HG03521 (cell line): ENCODE data around the gene HLA-DQA1.
"Not testable (repeated sequence)": the region's sequence is repeated elsewhere in the genome, so short reads cannot be mapped to it uniquely, and the experiment has no call there.

ENCODE experiments used
- ATAC-seq: cut with Tn5 transposase; IDR thresholded peaks from one replicate; pipeline ENCODE4 v1.9.1; 2021; ENCODE audit warnings: mild to moderate bottlenecking, moderate library complexity; ENCODE audit not compliant: unreplicated experiment

Gene HLA-DQA1

DNA sequence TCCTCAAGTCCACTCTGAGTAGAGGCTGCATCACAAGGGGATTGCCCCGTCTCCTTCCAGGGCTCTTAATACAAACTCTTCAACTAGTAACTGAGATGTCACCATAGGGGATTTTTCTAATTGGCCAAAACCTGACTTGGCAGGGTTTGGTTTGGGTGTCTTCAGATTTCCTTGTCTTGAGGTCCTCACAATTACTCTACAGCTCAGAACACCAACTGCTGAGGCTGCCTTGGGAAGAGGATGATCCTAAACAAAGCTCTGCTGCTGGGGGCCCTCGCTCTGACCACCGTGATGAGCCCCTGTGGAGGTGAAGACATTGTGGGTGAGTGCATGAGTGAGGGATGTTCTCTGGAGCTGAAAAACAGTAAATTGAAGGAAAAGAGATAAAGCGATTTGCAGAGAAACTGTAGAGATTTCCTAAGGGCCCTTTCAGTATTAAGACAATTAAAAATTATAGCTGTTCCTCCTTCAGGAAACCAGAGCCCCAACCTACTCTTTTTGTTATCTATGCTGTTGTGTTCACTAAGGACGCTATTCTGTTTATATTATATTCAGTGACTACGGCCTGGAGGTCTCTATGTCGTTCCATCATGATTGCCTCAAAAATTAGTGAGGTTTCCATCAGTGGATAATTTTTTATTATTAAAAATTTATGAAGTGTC is at the start of gene HLA-DQA1:
Gene HLA-DQA1, plus strand, starts transcription at position 188 of the 662 bp plus-strand sequence. Its CDS starts 53 bp downstream, at position 241.
- ATAC-seq, result peak; percentile 45

DNA sequence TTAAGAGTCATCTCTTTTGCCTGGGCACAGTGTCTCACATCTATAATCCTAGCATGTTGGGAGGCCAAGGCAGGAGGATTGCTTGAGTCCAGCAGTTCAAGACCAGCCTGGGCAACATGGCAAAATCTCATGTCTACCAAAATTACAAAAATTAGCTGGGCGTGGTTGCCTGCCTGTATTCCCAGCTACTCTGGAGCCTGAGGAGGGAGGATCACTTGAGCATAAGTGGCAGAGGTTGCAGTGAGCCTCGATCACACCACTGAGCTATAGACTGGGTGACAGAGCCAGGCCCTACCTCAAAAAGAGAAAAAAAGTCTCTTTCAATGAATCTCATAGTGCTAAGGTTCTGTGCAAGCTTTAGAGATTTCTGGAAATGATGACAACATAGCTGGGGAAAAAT is 49.0 kb upstream of the HLA-DQA1 start:
- ATAC-seq, result no peak

DNA sequence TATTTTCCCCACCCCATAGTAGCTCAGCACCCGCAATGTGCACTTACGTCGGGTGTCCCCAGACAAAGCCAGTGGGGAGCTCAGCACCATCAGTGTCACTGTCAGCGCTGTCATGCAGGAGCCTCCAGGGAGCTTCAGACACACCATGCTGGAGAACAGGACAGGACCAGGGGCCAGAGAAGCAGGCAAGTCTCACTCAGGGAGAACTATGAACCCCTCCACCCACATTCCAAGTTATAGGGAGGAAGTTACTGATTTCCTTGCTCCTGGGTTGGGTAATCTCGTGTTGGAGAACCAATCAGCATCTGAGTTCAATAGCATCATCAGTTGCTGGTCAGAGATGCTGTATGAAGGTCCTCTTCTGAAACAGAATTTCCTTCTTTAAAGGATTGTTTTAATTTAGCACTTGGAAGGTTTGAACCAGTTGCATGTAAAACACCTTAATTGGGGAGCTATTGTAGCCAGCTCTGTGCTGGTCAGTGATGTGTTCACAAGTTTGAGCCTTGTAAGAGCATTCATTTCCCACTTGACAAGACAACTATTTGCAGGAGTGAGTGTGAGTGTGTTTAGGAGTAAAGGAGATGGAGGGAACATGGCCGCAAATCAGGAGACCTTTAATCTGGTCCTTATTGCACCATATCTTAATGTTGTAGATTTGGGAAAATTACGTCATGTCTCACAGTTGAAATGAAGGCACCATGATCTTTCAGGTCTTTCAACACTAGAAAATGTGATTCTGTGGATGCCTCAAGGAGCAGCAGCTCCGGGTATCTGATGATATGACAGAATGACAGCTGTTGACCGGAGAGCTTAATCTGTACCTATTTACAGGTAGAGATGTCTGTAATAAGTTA is 47.4 kb upstream of the HLA-DQA1 start, which contains the start of gene HLA-DRB1:
Gene HLA-DRB1, minus strand, starts transcription at position 253 of the 854 bp plus-strand sequence. Its CDS starts 106 bp downstream, at position 147.
- peak; percentile 98 for ATAC-seq

DNA sequence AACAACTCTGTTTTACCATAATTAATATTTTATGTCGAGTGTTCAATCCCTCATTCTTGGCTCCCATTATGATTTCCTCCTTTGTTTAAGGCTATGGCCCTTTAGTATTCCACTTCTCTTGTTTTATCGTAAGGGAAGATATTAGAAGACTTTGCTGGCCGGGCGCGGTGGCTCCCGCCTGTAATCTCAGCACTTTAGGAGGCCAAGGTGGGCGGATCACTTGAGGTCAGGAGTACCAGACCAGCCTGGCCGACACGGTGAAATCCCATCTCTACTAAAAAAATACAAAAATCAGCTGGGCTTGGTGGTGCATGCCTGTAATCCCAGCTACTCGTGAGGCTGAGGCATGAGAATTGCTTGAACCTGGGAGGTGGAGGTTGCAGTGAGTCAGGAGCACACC is 46.5 kb upstream of the HLA-DQA1 start:
- not testable (repeated sequence) for ATAC-seq

DNA sequence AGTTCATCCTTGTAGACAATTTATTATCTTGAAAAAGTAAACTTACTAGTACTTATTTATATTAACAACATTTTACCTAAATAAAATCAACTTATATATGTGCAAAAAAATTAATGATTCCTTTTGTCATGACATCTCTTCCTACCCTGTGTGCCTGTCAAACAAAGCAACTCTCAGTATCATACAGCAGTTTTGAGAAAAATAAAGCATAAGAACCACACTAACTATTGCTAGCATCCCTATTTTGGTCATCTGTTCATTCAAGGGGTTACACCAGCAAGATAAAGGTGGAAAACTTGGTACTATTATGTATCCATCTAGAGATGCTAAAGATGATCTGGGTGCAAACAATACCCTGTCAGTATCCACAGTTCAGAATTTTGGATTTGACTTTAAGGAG is 40.2 kb upstream of the HLA-DQA1 start:
- no peak for ATAC-seq

DNA sequence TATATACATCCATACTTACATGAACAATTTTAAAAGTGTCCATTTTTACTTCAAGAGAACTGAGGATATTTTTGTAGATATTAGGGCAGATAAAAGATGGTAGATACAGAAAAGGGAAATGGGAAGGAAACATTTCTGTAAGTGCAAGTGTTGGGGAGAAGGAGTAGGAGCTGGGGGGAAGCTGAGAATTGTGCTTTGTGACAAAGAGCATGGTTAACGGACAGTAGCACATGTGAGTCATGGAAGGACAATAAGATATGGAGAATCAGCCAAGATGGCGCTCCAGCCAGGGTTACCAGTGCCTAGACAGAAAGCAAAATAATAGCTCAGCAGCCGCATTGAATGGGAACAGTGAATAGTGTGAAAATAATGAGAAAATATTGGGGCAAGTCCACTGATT is 34.8 kb upstream of the HLA-DQA1 start:
- ATAC-seq, result no peak

DNA sequence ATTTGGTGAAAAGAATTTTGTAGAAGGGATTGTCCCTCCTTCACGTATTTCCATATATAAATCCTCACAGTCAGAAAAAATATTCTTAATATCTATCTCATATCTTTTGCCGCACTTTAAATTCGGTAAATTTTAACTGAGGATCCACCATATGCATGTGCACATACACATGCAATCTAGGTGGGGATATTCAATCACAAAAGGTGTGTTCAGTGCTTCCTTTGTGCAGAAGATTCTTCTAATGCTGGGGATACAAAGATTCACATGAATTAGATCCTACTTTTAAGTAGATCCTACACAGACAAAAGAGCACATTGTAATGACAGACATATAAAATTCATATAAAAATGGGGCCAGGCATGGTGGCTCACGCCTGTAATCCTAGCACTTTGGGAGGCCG is 34.0 kb upstream of the HLA-DQA1 start:
- ATAC-seq, result no peak

DNA sequence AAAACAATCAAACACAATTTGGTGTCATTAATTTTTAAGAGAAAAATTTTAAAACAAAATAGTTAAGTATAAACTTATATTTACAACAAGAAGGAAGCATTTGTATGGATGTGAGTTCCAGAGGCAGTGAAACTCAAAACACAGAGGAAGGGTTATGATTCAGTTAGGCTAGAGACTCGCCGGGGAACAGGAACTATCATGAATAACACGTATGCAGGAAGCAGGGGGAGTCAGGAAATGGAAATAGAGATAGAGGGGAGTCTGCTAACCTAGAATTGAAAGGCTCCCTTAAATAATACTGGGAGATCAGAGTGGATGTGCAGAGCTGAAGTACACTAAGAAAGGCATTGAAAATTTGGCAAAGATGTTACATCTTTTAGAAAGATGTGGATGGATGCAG is 33.3 kb upstream of the HLA-DQA1 start:
- no peak for ATAC-seq

DNA sequence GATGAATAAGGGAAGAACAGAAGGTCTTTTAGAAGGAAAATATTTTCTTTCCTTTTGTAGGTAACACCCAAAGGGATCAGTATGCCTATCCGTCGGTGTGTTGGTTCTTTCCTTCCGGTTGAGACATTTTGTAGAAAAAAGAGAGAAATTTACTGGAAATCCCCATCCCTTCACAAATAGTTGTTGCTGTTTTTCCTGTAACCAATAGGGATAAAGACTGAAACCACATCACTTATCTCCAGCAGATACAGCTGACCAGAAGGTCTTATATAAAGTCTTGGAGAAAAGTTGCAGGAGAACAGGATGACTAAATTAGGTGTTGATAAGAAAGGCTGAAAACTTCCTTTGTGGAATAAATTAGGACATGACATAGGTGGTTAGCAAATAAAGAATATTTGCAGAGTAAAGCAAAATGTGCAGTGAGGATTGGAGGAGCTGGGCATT is 32.8 kb upstream of the HLA-DQA1 start:
- ATAC-seq, result no peak

DNA sequence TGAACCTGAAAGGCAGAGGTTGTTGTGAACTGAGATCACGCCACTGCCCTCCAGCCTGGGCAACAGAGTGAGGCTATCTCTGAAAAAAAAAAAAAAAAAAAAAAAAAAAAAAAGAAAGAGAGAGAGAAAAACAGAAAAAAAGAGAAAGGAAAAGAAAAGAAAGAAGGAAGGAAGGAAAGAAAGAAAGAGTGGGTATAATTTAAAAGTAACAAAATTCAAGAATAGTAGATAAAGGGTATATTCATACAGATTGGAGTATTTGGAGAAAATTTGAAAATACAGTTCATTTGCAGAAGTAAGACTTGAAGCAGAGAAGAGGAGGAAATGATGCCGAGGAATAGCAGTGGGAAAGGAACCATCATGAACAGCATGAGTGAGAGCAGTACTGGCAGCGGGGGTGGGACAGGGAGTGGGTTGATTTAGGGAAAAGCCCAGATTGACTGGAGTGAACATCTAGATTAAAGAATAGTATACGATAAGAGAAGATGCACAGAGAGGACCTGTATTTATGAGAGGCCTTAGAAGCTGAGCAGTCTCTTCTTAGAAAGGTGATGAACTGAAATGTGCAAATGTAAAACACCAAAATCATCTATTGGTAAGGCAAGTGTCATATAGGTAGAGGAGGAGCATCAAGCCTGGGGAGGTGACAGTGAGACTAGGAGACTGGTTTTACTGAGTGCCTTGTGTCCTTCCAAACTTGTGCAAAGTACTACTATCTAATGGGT is 29.8 kb upstream of the HLA-DQA1 start:
- ATAC-seq, result no peak

DNA sequence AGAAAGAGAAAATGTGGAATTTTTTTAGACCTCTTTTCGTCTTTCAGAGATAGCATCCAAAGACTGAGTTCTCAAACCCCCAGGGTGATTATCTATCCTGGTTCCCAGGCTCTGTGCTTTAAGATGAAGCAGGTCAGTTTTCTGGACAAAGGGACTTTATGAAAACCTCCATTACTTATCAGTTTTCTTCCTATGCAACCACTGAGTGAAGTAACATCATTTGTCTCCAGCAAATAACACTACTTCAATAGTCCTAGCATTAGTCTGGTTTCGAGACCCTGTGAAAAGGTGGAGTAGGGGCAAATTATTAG is 29.3 kb upstream of the HLA-DQA1 start:
- ATAC-seq, result no peak

DNA sequence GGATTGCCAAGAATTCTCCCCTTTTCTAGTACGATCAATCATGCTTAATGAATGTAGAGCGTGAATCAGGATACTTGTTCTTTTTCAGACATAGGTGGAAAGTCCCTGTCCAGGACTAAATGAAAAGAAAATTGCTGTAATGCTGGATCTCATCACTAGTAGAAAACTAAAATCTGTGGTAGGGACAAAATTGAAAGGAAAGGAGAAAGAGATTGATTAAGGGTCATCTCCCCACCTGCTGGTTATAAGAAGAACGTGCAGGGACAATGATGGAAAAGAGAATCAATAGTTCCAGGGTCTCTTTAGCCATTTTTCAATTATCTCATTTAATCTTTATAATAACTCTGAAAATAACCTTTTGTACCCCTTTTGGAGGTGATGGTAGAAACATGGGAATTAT is 28.8 kb upstream of the HLA-DQA1 start:
- ATAC-seq, result no peak

DNA sequence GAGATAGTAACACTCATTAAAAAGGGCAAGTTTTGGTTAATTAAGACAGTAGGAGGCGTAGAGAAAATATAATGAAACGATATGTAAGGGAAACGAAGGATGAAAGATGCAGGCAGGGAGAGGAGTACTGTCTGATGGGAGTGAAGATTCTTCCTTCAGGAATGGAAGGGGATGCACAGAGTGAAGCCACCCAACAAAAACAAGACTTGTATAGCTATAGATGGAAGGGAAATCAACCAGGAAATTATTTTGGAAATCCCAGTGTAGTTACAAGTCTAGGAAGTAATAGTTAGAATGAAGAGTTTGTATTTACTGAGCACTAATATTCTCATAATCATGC is 27.8 kb upstream of the HLA-DQA1 start:
- ATAC-seq, result no peak

DNA sequence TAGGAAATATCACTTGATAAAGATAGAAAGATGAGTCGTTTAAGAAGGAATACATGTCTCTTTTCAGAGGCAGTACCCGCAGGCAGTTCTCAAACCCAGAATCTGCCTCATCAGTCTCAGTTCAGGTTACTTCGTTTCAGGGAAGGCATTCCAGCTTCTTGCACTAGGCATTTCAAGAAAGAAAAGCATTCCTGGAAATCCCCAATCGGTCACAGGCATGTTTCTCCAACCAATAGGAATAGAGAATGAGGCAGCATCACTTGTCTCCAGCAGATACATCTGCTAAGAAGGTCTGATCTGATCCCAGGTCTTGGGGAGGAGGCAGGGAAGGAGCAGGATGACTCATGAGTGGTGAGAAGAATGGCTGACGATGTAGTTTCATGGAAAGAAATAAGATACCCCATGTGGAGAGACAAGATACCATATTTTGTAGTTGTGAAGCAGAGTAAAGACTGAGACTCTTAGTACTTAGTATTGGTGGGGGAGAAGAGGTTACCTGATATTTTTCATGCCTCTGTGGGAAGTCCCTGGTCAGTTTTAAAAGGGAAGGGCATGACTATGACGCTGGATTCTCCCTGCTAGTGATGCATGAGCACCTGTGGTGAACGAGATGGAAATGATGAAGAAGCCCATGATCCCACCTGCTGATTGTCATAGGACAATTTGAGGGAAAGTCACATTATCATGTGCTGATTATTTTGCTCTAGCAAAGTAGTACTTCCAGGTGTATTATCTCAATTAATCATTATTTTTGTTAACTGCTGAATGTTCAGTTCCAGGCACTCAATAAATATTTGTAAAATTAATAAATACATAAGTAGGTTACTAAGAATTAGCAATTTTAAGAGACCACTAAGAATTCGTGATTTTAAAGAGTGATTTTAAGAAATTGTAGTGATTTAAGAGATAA is 27.2 kb upstream of the HLA-DQA1 start:
- peak; percentile 95 for ATAC-seq

DNA sequence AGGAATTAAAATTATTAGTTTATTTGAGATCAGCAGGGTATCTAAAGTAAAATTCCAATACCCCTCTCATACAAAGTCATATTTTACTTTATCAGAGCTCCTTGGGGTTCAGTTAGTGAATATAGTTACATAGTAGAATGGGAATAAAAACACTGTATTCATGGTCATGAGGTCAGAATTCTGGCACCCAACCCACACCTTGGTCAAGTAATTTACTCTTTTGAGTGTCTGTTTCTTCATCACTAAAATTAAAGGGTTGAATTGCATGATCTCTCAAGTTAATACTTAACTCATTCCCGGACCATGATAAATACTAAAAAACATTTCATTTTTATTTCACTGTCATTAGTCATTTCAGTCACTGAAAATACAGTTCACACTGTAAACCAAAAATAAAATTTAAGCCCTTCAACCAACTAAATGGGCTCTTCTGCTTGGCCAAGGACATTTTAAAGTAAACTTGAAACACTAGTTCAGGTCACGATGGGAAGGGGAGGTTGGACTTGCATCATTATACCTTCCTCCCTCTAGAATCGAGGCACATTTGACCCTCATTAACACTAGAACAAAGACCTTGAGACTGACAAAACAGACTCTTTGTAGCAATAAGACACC is 26.4 kb upstream of the HLA-DQA1 start:
- ATAC-seq, result no peak

DNA sequence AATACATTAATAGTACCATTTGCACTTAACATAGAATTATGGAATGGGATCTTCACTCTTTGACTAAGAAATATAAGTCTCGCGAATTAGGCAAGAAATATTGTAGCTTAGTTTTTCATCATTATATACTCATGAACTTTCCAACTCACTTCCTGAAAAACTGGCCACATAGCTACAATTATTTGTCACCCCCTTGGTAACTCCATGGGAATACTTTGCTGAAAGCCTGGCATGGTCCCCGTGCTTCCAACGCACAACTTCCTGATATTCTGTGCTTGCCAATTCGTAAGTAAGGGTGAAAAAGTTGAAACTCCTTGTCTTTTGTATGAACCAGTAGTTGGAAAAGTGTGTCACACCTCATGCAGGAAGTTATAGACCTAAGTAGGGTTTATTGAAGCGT is 23.7 kb upstream of the HLA-DQA1 start:
- ATAC-seq, result no peak

DNA sequence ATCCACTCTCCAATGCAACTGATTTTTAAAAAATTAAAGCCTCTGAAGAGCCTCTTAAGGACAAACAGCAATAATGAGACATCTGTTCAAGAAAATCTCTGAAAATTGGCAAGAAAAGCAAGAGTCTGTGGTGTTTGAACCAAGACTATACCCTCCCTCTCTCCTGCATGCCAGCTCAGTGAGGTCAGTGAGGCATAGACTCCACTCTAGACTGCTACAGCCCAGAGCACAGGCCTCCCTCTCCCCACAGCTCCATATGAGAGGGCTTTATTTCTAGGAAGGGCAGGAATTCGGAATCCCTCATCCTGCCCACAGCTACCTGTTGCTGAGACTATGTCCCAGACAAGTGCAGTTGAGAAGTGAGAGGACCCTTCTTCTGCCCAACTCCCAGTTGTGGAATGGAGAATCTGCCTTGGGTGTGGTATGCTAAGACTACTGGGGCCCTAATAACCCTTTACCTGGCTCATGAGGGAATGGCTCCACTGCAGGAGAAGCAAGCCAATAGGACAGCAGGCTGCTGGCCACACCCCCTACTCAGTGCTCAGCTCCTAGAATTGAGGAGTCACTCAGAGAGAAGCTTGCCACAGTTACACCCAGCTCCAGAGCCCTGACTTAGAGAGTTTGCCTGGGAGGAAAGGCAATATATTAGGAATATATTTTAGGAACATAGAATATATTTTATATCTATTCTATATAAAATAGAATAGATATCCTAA is 22.7 kb upstream of the HLA-DQA1 start:
- ATAC-seq, result no peak

DNA sequence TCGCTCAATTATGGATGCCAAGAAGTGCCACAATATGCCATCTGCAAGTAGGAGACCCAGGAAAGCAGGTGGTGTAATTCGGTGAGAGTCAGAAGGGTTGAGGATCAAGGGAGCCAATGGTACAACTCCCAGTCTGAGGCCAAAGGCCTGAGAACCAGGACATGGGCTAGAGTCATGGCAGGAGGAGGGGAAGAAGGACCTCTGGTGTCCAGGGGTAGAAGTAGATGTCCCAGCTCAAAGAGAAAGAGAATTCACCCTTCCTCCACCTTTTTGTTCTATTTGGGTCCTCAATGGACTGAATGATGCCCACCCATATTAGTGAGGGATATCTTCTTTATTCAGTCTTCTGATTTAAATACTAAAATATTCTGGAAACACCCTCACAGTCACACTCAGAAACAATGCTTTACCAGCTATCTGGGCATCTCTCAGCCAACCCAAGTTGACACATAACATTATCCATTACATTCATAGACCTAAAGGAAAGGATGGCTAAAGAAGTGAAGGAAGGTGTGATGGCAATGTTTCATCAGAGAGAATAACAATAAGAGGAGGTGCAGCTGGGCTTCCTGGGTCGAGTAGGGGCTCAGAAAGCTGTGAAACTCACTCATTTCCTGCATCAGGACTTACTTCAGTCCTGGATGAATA is 21.2 kb upstream of the HLA-DQA1 start:
- ATAC-seq, result no peak

DNA sequence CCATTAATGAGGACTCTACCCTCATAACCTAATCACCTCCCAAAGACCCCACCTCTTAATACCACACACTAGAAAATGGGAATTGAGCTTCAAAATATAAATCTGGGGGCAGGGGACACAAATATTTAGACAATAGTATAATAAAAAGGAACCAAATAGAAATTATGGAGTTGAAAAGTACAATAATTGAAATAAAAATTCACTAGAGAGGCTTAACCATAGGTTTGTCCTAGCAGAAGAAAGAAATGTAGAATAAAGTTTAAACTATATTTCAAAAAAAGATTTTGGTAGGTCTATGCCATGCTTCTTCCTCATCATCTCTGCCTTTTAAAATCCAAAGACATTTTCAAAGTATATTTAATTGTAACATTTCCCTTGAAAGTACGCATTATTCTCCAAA is 19.5 kb upstream of the HLA-DQA1 start:
- no peak for ATAC-seq
